SH-SY5Y (cell line): ENCODE results near the gene HOXA6.

Source experiments
- GATA2 ChIP-seq: IDR thresholded peaks from 2 replicates; pipeline ENCODE4 v1.6.1; 2011; ENCODE audit warnings: mild to moderate bottlenecking, low read depth, low read length
- GATA3 ChIP-seq: IDR thresholded peaks from 2 replicates; pipeline ENCODE4 v1.6.1; 2011; ENCODE audit warnings: low read depth, mild to moderate bottlenecking, low read length, moderate library complexity

The HOXA6 gene

GRCh38 chr7:27179503-27180430 is 32.2 kb upstream of the HOXA6 start:
- TF ChIP-seq GATA3 (no peak), GATA2 (no peak)

DNA sequence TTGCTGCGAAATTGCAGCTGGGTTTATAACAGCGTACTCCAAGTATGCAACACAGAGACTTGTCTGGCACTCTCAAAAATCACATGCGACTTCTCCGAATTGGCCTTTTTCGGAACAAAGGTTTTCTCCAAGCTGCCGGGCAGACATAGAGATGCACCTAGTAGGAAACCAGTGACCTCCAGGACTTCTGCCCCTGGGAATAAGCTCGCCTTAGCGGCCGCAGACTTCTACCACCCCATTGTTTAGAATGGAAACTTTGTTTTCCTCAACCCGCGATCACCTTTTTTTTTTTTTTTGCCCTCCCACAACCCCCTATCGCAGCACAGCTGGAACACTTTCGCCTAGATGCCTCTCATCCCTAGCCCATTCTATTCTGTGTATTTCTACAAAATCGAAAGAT is 31.5 kb upstream of the HOXA6 start:
- no peak for TF ChIP-seq GATA3
- no peak for TF ChIP-seq GATA2

DNA sequence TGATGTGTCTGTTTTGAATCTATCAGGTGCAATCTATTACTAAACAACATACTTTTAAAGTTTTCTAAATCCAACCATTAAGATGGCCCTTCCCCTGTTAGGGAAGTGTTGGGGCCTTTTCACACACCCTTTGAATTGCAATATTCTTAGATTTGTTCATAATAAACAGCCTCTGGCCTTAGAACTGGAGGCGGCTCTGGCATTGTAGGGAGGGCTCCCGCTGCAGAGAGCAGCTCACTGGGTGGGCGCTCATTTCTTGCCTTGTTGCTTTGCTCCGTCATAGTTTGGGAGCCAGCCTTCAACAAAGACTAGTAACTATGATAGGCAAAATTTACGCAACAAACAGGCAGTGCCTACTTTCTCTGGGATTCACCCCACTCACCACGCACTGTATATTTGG is 30.8 kb upstream of the HOXA6 start:
- no peak for TF ChIP-seq GATA2
- no peak for TF ChIP-seq GATA3

GRCh38 chr7:27177795-27178320 is 30.3 kb upstream of the HOXA6 start:
- TF ChIP-seq GATA2 (no peak), GATA3 (no peak)

DNA sequence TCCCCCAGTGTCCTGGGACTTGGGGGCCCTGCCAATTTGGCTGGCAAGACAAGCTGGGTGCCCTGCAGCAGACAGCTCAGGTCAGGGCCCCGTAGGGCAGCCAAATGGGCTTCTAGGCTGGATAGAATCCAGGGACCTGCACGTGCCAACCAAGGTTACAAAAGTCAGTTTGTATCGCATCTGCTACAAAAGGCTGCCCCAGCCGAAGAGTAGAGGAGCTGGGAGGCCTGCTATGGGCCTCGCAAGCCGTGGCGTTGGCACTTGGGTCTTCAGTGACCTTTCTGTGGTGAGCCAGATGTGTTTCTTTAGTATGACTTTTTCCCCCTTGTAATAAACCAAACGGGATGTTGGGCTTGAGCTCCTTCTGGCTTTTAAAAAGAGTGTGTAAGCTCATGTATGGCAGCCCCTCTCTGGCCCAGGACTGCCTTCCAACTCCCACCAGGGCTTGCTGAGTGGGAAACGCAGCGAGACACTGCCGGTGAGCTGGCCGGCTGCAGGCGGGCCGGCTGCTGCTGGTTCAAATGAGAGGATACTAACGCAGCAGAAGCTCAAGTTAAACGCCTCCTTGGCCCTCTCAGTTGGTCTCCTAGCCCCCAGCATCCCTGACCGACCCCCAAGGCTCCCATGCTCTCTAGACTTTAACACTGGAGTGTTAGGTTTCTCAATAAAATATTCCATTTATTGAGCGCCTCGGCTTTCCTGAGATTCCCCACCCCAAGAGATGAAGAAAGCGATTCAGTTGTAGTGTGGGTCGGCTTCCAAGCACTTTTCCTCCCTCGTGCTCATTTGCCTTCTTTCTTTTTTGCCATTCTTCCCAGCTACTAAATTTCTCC is 29.6 kb upstream of the HOXA6 start:
- TF ChIP-seq GATA3 (no peak), GATA2 (no peak)

DNA sequence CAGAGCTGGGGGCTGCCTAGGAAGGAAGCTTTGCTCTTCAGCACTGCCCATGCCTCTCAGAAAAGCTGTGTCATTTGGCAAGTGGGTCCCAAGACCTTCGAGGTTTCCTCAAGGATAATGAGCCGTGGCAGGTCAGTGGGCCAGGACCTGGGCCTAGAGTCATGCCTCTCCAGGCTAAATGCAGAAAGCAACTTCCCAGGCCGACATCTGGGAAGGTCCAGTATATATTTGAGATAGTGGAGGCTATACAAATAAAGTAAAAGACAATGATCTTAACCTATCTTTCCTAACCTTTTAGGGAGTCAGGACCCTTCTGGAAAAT is 28.9 kb upstream of the HOXA6 start:
- TF ChIP-seq GATA3 (no peak), GATA2 (no peak)

DNA sequence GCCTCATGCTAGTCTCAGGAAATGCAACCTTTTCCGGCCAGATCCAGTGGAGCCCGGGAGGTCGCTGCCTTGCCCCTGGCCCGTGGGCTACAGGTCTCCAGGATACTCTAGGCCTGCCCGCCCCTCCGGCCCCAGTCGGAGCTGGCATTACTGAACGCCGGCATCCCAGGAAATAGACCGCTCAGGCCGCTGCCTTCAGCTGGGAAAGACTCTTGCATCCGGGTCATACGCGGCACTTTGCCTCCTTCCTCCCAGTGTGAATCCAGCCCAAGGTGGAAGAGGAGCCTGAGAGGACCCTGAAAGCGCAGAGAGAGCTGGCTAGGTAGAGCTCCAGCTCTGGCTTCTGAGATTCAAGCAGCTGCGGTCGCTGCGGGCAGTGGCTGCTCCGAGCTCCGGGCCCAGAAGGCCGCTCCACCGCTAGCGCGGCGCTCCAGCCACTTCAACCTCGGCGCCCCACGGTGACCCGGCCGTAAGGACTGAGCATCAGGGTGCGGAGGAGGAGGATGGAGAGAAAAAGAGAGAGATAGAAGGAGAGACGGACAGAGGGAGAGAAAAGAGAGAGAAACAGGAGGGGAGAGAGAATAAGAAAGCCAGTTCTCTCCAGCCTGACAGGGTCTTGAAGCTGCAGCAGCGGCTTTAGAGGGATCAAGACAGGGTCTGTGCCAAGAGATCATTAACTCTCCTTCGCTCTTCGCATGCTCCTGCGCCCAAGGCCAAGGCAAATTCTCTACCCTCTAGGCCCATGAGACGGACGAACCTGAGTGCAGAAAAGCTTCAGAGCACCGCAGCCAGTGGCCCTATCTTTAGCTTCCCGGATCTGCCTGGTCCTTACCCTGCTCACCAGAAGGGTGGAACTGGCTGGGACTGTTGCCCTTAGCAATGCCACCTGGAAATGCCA is 28.3 kb upstream of the HOXA6 start:
- no peak for TF ChIP-seq GATA2
- no peak for TF ChIP-seq GATA3

- TF ChIP-seq GATA3 (no peak), GATA2 (no peak)
These were observed 27.5 kb upstream of the HOXA6 start for GRCh38 chr7:27174874-27175625.

GRCh38 chr7:27173956-27174873 is 26.6 kb upstream of the HOXA6 start, which contains the start of gene HOXA10:
Gene HOXA10 (minus strand): TSS chr7:27174320. CDS start chr7:27174306, 14 bp downstream.
- TF ChIP-seq GATA2 (no peak), GATA3 (no peak)

DNA sequence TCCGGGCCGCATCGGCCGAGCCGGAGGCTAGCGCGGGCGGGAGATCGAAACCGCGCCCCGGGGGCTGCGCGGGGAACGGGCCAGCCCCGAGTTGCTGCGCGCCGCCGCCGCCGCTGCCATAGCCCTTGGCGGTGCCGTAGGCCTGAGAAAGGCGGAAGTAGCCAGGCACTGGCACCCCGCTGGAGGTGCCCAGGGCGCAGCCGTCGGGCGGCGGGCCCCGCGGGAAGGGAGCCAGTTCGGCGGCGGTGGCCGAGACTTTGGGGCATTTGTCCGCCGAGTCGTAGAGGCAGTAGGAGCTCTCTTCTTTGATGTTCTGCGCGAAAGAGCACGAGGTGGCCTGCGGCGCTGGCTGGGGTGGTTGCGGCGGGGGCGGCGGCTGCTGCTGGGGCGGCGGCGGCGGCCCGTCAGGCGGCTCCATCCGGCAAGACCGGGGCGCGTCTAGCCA is 26.0 kb upstream of the HOXA6 start:
- TF ChIP-seq GATA3 (no peak), GATA2 (no peak)

DNA sequence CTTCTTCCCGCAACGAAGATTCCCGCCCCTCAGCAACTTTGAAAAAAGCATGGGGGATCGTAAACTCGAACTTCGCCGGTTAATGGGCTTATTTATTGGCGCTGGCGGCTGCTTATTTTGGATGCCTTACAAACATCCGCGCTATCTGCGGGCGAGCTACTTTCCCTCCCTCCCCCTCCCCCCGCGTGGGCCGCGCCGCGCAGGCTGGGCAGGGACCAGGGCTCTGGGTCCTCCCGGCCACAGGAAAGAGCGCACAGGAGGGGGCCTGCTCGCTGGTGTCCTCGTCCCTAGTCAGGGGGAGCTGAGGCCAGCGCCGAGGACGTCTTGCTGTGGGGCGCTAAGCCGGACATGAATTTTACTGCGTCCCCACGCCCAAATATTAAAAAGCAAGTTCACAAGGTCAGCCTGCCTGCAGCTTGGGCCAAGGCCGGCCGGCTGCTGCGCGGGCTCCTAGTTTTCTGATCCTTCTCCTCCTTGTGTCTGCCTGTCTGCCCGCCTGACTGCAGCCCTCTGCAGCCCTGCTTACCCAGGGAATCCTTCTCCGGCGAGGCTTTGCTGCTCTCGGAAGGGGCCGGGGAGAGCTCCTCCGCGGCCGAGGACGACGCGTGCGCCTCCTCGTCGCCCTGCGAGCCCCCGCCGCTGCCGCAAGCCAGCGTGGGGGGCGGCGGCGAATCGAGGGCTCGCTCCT is 25.4 kb upstream of the HOXA6 start:
- TF ChIP-seq GATA2 (no peak), GATA3 (no peak)

DNA sequence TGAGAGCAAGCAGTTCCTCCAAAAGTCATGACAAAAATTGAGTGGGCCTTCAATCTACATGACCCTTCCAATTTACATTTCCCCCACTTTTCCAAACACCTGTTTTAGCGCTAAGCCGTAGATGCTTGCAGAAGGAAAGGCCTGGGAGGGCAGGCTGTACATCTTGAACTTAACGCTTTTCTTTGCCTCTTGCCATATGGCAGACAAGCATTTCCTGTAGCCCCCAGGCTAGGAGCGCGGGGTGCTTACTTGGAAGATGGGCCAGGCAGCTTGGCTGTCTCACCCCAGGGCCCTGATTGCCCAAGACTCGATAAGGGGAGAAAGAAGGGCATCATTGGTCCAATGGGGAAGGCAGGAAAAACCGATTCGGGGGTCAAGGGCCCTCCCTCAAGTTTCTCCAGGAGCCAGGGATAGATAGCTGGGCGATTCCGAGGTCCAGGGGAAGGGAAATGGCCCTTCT is 24.8 kb upstream of the HOXA6 start:
- TF ChIP-seq GATA2 (no peak), GATA3 (no peak)
